ENCODE results near the gene TMED1. TPM values are rescaled to one million over a fixed set of nuclear protein-coding genes. Genes with fewer than 3 reads are reported as not detected.

TMED1 gene
- total RNA-seq, 1 experiment from 2014 or later, result 32.3 TPM

DNA sequence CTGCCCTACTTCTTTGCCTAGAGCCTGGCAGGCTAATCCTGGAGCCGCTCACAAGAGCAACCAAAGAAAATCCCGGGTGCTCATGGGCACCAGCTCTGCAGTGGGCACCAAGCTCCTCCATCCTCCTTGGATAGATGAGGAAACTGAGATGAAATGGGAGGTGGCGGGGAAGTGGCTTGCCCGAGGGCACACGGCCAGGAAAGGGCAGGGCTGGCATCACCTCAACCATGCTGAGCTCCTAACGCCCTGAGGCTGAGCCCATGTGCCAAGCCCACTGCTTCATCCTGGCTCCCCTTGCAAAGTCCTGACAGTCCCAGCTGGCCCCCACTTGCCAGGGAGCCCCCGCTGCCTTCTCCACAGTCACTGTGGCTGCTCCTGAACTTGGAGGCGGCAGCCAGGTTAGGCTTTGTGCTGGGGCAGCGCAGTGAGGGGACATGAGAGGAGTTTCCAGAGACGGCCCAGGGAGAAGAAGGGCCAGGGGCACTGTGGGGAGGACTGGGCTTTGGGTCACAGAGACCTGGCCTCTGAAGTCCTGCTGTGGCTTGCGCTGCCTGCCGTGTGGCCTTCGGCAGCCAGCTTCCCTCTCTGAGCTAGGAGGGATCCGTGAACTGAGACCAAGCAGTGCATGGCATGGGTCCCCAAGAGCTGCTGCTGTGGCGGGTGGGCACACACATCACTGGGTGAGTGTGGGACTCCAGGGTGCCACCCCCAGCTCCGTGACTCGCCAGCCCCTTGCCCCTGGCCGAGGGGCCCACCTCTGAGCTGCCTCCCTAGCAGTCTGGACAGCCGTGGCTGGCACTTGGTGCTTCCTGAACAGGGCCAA lies 17.5 kb downstream of the TMED1 start:
- Histone ChIP-seq H3K4ac (ENCODE audit: low read depth, low read length) (no peak overlapping the region), H3K9me3 (ENCODE audit: control insufficient read depth, low read depth, low read length) (no peaks in the 10 kb centered on the region), H2BK5ac (ENCODE audit: insufficient read length, low read length) (no peak overlapping the region), H3K27ac (ENCODE audit: insufficient read length, low read depth, low read length) (no peak overlapping the region), H3K79me1 (ENCODE audit: insufficient read depth, low read depth, low read length, poor library complexity, severe bottlenecking) (no peaks in the 10 kb centered on the region), H3K4me2 (ENCODE audit: insufficient read depth, insufficient read length, low read length) (no peak overlapping the region), H3K23ac (ENCODE audit: insufficient read length, low read depth, low read length) (no peak overlapping the region), H3K23me2 (ENCODE audit: insufficient read length, low read depth, low read length, poor library complexity, severe bottlenecking) (no peaks in the 10 kb centered on the region), H3T11ph (ENCODE audit: low read length) (no peak overlapping the region), H4K5ac (ENCODE audit: insufficient read length, low read depth, low read length) (no peak overlapping the region), H2AK5ac (ENCODE audit: insufficient read length, low read length) (no peak overlapping the region), H2BK15ac (ENCODE audit: low read depth, low read length) (no peak overlapping the region), H2BK12ac (ENCODE audit: insufficient read length, low read depth, low read length) (no peak overlapping the region), H3K14ac (ENCODE audit: insufficient read depth, low read length) (no peak overlapping the region), H2AFZ (ENCODE audit: low read length) (no peak overlapping the region), H2BK120ac (ENCODE audit: low read depth, low read length, poor library complexity, severe bottlenecking) (no peak overlapping the region), H3K9ac (ENCODE audit: extremely low read depth, insufficient read length, low read length) (no peak overlapping the region), H4K91ac (ENCODE audit: insufficient read length, low read depth, low read length) (no peak overlapping the region), H4K20me1 (ENCODE audit: control insufficient read depth, insufficient read depth, insufficient read length) (peaks cover 3% of the 10 kb centered on the region), H3K18ac (ENCODE audit: insufficient read length, low read depth, low read length) (no peak overlapping the region), H3K56ac (ENCODE audit: insufficient read length, low read depth, low read length) (no peak overlapping the region), H3K27me3 (ENCODE audit: insufficient read depth, low read length) (no peaks in the 10 kb centered on the region), H4K8ac (replicated peaks; ENCODE audit: insufficient read length, low read depth, low read length) (no peak overlapping the region), H3K4me1 (ENCODE audit: insufficient read depth, low read length) (no peaks in the 10 kb centered on the region), H2BK20ac (ENCODE audit: low read depth, low read length, poor library complexity, severe bottlenecking) (no peak overlapping the region), H3K79me2 (ENCODE audit: insufficient read depth, low read length) (no peaks in the 10 kb centered on the region)
- H3K27ac Mint-ChIP-seq, result no peak overlapping the region; a peak in 1 of 7 replicates
- H3K4me3 Mint-ChIP-seq, result peak overlapping the region in 1 of 2 experiments; percentile 48; a peak in 1 of 5 replicates
- peaks cover 25 to 53% (median 31%) of the 10 kb centered on the region in 3 experiments for H3K36me3 Mint-ChIP-seq (ENCODE audit: insufficient read depth in 1 of 3, low read depth in 3 of 3)
- H3K27me3 Mint-ChIP-seq (ENCODE audit: low read depth), result no peaks in the 10 kb centered on the region
- TF ChIP-seq, protein P1, sequence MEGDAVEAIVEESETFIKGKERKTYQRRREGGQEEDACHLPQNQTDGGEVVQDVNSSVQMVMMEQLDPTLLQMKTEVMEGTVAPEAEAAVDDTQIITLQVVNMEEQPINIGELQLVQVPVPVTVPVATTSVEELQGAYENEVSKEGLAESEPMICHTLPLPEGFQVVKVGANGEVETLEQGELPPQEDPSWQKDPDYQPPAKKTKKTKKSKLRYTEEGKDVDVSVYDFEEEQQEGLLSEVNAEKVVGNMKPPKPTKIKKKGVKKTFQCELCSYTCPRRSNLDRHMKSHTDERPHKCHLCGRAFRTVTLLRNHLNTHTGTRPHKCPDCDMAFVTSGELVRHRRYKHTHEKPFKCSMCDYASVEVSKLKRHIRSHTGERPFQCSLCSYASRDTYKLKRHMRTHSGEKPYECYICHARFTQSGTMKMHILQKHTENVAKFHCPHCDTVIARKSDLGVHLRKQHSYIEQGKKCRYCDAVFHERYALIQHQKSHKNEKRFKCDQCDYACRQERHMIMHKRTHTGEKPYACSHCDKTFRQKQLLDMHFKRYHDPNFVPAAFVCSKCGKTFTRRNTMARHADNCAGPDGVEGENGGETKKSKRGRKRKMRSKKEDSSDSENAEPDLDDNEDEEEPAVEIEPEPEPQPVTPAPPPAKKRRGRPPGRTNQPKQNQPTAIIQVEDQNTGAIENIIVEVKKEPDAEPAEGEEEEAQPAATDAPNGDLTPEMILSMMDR (conservative IDR thresholded peaks at IDR 0.05), result no peak
- no CpG with 5 or more reads among the region's 19 CpGs for WGBS (ENCODE audit: extremely low coverage, insufficient read length, low lambda C conversion rate)
- H3K9me3 Mint-ChIP-seq, result no peaks in the 10 kb centered on the region
- H3K4me1 Mint-ChIP-seq, result peaks cover 0 to 4% of the 10 kb centered on the region in 2 experiments; a peak in 1 of 4 replicates
- DNase-seq, result no peak

Measured in H9 (cell line).